ENCODE data around the gene PRDM2.
A peak's percentile ranks its signal among the peaks of the same experiment; 100 is the strongest.

GRCh38 chr1:13807209-13807608, 107.2 kb downstream of the PRDM2 start:
- TF ChIP-seq YY1 (IDR thresholded peaks at IDR 0.05; ENCODE audit: low read depth): no peak
- no peak for TF ChIP-seq GATA2 (CRISPR knock-in tag; IDR thresholded peaks at IDR 0.05)
- TF ChIP-seq CTCF (IDR thresholded peaks at IDR 0.05): peak; percentile 35
- no peak for TF ChIP-seq EZH2phosphoT487 (IDR thresholded peaks at IDR 0.05; ENCODE audit: borderline replicate concordance, low read depth)
- TF ChIP-seq EP300 (IDR thresholded peaks at IDR 0.05; ENCODE audit: borderline replicate concordance in 1 of 2, low read depth in 1 of 2, low read length in 1 of 2): no peak
